SK-N-SH (cell line): Measurements from ENCODE around the gene GFM1. TPM values are rescaled to one million over a fixed set of nuclear protein-coding genes. Genes with fewer than 3 reads are reported as not detected.

Experiments
- CTCF ChIP-seq: fragments of 200-600 bp; sonication (generic); IDR thresholded peaks from 2 replicates; pipeline ENCODE4 v1.6.1; 2017; ENCODE audit warnings: antibody characterized with exemption, mild to moderate bottlenecking, moderate library complexity
- ELF1 ChIP-seq: IDR thresholded peaks from 2 replicates; pipeline ENCODE4 v1.4.0; 2012
- EP300 ChIP-seq, 2 experiments: IDR thresholded peaks; 2 replicates each; pipeline versions ENCODE4 v1.4.0 to v1.6.1; 2012; ENCODE audit warnings: borderline replicate concordance in 1 of 2, low read depth in 1 of 2, low read length in 1 of 2
- EZH2phosphoT487 ChIP-seq: fragments of 200-600 bp; sonication (generic); IDR thresholded peaks from 2 replicates; pipeline ENCODE4 v1.6.1; 2017; ENCODE audit warnings: low read depth, mixed run types, mild to moderate bottlenecking, antibody characterized with exemption, moderate library complexity, borderline replicate concordance
- FOSL2 ChIP-seq: IDR thresholded peaks from 2 replicates; pipeline ENCODE4 v1.4.0; 2012; ENCODE audit warnings: low read depth, mild to moderate bottlenecking, moderate library complexity, borderline replicate concordance
- FOXJ3 ChIP-seq: sonication (generic); formaldehyde crosslinking; IDR thresholded peaks from 2 replicates; pipeline ENCODE4 v1.5.1; 2020; ENCODE audit warnings: mild to moderate bottlenecking, missing genetic modification reagents
- FOXM1 ChIP-seq: IDR thresholded peaks from 2 replicates; pipeline ENCODE4 v1.4.0; 2012; ENCODE audit warnings: low read depth, mild to moderate bottlenecking
- GATA2 ChIP-seq: sonication (generic); formaldehyde crosslinking; IDR thresholded peaks from 2 replicates; pipeline ENCODE4 v1.5.0; 2020; ENCODE audit warnings: mild to moderate bottlenecking, missing genetic modification reagents
- JUND ChIP-seq: IDR thresholded peaks from 2 replicates; pipeline ENCODE4 v1.4.0; 2012
- MEF2A ChIP-seq: IDR thresholded peaks from 2 replicates; pipeline ENCODE4 v1.4.0; 2012; ENCODE audit warnings: low read depth, borderline replicate concordance
- MXI1 ChIP-seq: IDR thresholded peaks from 2 replicates; pipeline ENCODE4 v1.6.1; 2012; ENCODE audit warnings: mild to moderate bottlenecking, low read depth, low read length, improper control_type of control experiment
- NRF1 ChIP-seq: IDR thresholded peaks from 2 replicates; pipeline ENCODE4 v1.6.1; 2012; ENCODE audit warnings: low read depth, mild to moderate bottlenecking, low read length
- POLR2AphosphoS5 ChIP-seq: IDR thresholded peaks from 2 replicates; pipeline ENCODE4 v1.6.1; 2012; ENCODE audit warnings: low read depth, low read length
- RAD21 ChIP-seq: IDR thresholded peaks from 2 replicates; pipeline ENCODE4 v1.6.1; 2012; ENCODE audit warnings: mild to moderate bottlenecking, low read length
- RCOR1 ChIP-seq: fragments of 150-350 bp; IDR thresholded peaks from 2 replicates; pipeline ENCODE4 v1.6.1; 2017; ENCODE audit warnings: antibody characterized with exemption, low read length
- TAF1 ChIP-seq: IDR thresholded peaks from 2 replicates; pipeline ENCODE4 v1.6.1; 2012; ENCODE audit warnings: low read depth, mild to moderate bottlenecking, low read length, moderate library complexity, borderline replicate concordance
- TEAD4 ChIP-seq: IDR thresholded peaks from 2 replicates; pipeline ENCODE4 v1.4.0; 2012; ENCODE audit warnings: mild to moderate bottlenecking, borderline replicate concordance; ENCODE audit not compliant: insufficient read depth
- polyA plus RNA-seq, 3 experiments: library from polyadenylated mRNA; depleted of rRNA; stranded (reverse); fragments of >200 nt; gene quantifications; 2 replicates each; pipeline ENCODE4 v1.2.3, GENCODE V29; 2012
- TF ChIP-seq, protein P1 (sequence below): IDR thresholded peaks from 2 replicates; pipeline ENCODE4 v1.6.1; 2012; ENCODE audit warnings: mild to moderate bottlenecking, low read depth, low read length, moderate library complexity
- TF ChIP-seq, protein P2 (sequence below): IDR thresholded peaks from 2 replicates; pipeline ENCODE4 v1.4.0; 2012; ENCODE audit warnings: low read depth, borderline replicate concordance
- TF ChIP-seq, protein P3 (sequence below): IDR thresholded peaks from 2 replicates; pipeline ENCODE4 v1.4.0; 2012; ENCODE audit warnings: low read depth, borderline replicate concordance
- TF ChIP-seq, protein P4 (sequence below): IDR thresholded peaks from 2 replicates; pipeline ENCODE4 v1.4.0; 2012; ENCODE audit warnings: low read depth
- TF ChIP-seq, protein P5 (sequence below): fragments of 150-350 bp; IDR thresholded peaks from 2 replicates; pipeline ENCODE4 v1.6.1; 2017; ENCODE audit warnings: antibody characterized with exemption, low read length, low read depth, borderline replicate concordance

Gene GFM1
- polyA plus RNA-seq, 1 of the 3 experiments (the other 2 are of a cell fraction), result 25.2 TPM

- TF ChIP-seq, protein P1, sequence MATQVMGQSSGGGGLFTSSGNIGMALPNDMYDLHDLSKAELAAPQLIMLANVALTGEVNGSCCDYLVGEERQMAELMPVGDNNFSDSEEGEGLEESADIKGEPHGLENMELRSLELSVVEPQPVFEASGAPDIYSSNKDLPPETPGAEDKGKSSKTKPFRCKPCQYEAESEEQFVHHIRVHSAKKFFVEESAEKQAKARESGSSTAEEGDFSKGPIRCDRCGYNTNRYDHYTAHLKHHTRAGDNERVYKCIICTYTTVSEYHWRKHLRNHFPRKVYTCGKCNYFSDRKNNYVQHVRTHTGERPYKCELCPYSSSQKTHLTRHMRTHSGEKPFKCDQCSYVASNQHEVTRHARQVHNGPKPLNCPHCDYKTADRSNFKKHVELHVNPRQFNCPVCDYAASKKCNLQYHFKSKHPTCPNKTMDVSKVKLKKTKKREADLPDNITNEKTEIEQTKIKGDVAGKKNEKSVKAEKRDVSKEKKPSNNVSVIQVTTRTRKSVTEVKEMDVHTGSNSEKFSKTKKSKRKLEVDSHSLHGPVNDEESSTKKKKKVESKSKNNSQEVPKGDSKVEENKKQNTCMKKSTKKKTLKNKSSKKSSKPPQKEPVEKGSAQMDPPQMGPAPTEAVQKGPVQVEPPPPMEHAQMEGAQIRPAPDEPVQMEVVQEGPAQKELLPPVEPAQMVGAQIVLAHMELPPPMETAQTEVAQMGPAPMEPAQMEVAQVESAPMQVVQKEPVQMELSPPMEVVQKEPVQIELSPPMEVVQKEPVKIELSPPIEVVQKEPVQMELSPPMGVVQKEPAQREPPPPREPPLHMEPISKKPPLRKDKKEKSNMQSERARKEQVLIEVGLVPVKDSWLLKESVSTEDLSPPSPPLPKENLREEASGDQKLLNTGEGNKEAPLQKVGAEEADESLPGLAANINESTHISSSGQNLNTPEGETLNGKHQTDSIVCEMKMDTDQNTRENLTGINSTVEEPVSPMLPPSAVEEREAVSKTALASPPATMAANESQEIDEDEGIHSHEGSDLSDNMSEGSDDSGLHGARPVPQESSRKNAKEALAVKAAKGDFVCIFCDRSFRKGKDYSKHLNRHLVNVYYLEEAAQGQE, result no peak
- TF ChIP-seq MXI1, result peak; percentile 65; the same call in 1 of the 2 replicates
- TF ChIP-seq, protein P2, sequence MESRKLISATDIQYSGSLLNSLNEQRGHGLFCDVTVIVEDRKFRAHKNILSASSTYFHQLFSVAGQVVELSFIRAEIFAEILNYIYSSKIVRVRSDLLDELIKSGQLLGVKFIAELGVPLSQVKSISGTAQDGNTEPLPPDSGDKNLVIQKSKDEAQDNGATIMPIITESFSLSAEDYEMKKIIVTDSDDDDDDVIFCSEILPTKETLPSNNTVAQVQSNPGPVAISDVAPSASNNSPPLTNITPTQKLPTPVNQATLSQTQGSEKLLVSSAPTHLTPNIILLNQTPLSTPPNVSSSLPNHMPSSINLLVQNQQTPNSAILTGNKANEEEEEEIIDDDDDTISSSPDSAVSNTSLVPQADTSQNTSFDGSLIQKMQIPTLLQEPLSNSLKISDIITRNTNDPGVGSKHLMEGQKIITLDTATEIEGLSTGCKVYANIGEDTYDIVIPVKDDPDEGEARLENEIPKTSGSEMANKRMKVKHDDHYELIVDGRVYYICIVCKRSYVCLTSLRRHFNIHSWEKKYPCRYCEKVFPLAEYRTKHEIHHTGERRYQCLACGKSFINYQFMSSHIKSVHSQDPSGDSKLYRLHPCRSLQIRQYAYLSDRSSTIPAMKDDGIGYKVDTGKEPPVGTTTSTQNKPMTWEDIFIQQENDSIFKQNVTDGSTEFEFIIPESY, result no peak
- no peak for TF ChIP-seq JUND
- no peak for TF ChIP-seq EP300 (IDR thresholded peaks at IDR 0.05; ENCODE audit: borderline replicate concordance in 1 of 2, low read depth in 1 of 2, low read length in 1 of 2)
- peak; percentile 84 for TF ChIP-seq CTCF
- peak; percentile 64 for TF ChIP-seq RAD21
- no peak for TF ChIP-seq ELF1
- TF ChIP-seq POLR2AphosphoS5, result no peak
- TF ChIP-seq, protein P3, sequence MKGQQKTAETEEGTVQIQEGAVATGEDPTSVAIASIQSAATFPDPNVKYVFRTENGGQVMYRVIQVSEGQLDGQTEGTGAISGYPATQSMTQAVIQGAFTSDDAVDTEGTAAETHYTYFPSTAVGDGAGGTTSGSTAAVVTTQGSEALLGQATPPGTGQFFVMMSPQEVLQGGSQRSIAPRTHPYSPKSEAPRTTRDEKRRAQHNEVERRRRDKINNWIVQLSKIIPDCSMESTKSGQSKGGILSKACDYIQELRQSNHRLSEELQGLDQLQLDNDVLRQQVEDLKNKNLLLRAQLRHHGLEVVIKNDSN, result no peak
- no peak for TF ChIP-seq FOXJ3 (CRISPR knock-in tag)
- TF ChIP-seq FOSL2, result 0 out of 2 replicates have a peak, but pooled peaks have one; percentile 3
- TF ChIP-seq TAF1, result no peak
- TF ChIP-seq FOXM1, result no peak
- no peak for TF ChIP-seq GATA2 (CRISPR knock-in tag)
- TF ChIP-seq RCOR1, result no peak
- no peak for TF ChIP-seq TEAD4
- TF ChIP-seq, protein P4, sequence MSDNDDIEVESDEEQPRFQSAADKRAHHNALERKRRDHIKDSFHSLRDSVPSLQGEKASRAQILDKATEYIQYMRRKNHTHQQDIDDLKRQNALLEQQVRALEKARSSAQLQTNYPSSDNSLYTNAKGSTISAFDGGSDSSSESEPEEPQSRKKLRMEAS, result no peak
- TF ChIP-seq NRF1, result no peak
- no peak for TF ChIP-seq MEF2A
- TF ChIP-seq, protein P5, sequence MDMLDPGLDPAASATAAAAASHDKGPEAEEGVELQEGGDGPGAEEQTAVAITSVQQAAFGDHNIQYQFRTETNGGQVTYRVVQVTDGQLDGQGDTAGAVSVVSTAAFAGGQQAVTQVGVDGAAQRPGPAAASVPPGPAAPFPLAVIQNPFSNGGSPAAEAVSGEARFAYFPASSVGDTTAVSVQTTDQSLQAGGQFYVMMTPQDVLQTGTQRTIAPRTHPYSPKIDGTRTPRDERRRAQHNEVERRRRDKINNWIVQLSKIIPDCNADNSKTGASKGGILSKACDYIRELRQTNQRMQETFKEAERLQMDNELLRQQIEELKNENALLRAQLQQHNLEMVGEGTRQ, result no peak
- no peak for TF ChIP-seq EZH2phosphoT487
These were observed 15.3 kb downstream of the GFM1 start (continued) for GRCh38 chr3:158659454-158660237.
